GM21526 (cell line): ENCODE results near the gene ZNF467.

ENCODE experiments used
- ATAC-seq: cut with Tn5 transposase; IDR thresholded peaks from one replicate; pipeline ENCODE4 v1.9.1; 2021; ENCODE audit warnings: moderate library complexity; ENCODE audit not compliant: unreplicated experiment, low FRiP score

Gene ZNF467

GRCh38 chr7:149811221-149811620, 37.8 kb upstream of the ZNF467 start:
- no peak for ATAC-seq

- ATAC-seq = no peak
Measured at GRCh38 chr7:149809215-149809614, 35.8 kb upstream of the ZNF467 start.

GRCh38 chr7:149808311-149808710, 34.9 kb upstream of the ZNF467 start:
- no peak for ATAC-seq

- ATAC-seq = no peak
Measured at GRCh38 chr7:149806726-149807125, 33.3 kb upstream of the ZNF467 start.

GRCh38 chr7:149804106-149804505, 30.7 kb upstream of the ZNF467 start:
- no peak for ATAC-seq

- no peak for ATAC-seq
Measured at GRCh38 chr7:149803551-149804074, 30.2 kb upstream of the ZNF467 start.

- ATAC-seq = no peak
Measured at GRCh38 chr7:149802966-149803365, 29.6 kb upstream of the ZNF467 start.

- no peak for ATAC-seq
Measured at GRCh38 chr7:149801816-149802215, 28.4 kb upstream of the ZNF467 start.

GRCh38 chr7:149801002-149801566, 27.7 kb upstream of the ZNF467 start:
- ATAC-seq = no peak

GRCh38 chr7:149800169-149800555, 26.8 kb upstream of the ZNF467 start:
- ATAC-seq = no peak

GRCh38 chr7:149799397-149800168, 26.2 kb upstream of the ZNF467 start:
- ATAC-seq = no peak

- ATAC-seq = no peak
Measured at GRCh38 chr7:149797771-149798170, 24.4 kb upstream of the ZNF467 start.

GRCh38 chr7:149796287-149796860, 23.0 kb upstream of the ZNF467 start:
- ATAC-seq = no peak

- ATAC-seq = no peak
Measured at GRCh38 chr7:149795126-149795525, 21.7 kb upstream of the ZNF467 start.

- ATAC-seq = no peak
Measured at GRCh38 chr7:149794661-149795060, 21.3 kb upstream of the ZNF467 start.

GRCh38 chr7:149793261-149793660, 19.9 kb upstream of the ZNF467 start:
- ATAC-seq = no peak

- ATAC-seq = no peak
Measured at GRCh38 chr7:149792220-149792595, 18.8 kb upstream of the ZNF467 start.

- ATAC-seq = no peak
Measured at GRCh38 chr7:149791411-149792219, 18.2 kb upstream of the ZNF467 start.

- no peak for ATAC-seq
Measured at GRCh38 chr7:149790754-149791360, 17.5 kb upstream of the ZNF467 start.

- ATAC-seq = no peak
Measured at GRCh38 chr7:149790146-149790548, 16.8 kb upstream of the ZNF467 start.

- no peak for ATAC-seq
Measured at GRCh38 chr7:149789101-149789500, 15.7 kb upstream of the ZNF467 start.
